ENCODE measurements around the gene TMEFF2.

The TMEFF2 gene

DNA sequence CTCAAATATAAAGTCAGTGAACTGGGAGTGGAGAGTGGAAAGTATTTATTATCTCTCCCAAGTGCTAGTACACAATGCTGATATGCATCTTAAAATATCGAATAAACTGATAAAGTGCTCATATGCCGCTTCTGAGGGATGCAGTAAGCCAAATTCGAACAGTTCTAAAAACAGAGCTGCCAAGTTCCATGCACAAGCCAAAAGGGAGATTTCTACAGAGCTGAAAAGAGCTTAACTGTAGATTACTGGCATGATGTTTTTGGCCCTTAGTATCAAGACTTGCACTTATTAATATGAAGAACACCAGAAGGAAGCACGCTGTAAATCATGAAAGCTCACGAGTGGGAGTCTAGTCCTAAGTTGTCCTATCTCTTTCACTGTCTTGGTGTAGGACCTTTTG is 7.9 kb downstream of the TMEFF2 start:
- H3K4me3 ChIP-seq (ENCODE audit: low read length, poor library complexity, severe bottlenecking): no peak overlapping the region
- no peaks in the 10 kb centered on the region for H3F3A ChIP-seq (ENCODE audit: low read depth)
- no peak overlapping the region for H2AFZ ChIP-seq (ENCODE audit: low read length)
- no peaks in the 10 kb centered on the region for H3K4me1 ChIP-seq (ENCODE audit: insufficient read depth, low read length, poor library complexity, severe bottlenecking)
- H3K79me2 ChIP-seq (ENCODE audit: insufficient read depth, low read length): no peaks in the 10 kb centered on the region
- no peak for TF ChIP-seq EZH2phosphoT487 (IDR thresholded peaks at IDR 0.05; ENCODE audit: borderline replicate concordance)
- TF ChIP-seq, protein P1, sequence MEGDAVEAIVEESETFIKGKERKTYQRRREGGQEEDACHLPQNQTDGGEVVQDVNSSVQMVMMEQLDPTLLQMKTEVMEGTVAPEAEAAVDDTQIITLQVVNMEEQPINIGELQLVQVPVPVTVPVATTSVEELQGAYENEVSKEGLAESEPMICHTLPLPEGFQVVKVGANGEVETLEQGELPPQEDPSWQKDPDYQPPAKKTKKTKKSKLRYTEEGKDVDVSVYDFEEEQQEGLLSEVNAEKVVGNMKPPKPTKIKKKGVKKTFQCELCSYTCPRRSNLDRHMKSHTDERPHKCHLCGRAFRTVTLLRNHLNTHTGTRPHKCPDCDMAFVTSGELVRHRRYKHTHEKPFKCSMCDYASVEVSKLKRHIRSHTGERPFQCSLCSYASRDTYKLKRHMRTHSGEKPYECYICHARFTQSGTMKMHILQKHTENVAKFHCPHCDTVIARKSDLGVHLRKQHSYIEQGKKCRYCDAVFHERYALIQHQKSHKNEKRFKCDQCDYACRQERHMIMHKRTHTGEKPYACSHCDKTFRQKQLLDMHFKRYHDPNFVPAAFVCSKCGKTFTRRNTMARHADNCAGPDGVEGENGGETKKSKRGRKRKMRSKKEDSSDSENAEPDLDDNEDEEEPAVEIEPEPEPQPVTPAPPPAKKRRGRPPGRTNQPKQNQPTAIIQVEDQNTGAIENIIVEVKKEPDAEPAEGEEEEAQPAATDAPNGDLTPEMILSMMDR (conservative IDR thresholded peaks at IDR 0.05; ENCODE audit: low read length): no peak
- H3K36me3 ChIP-seq (ENCODE audit: insufficient read depth, low read length): no peaks in the 10 kb centered on the region
- no peaks in the 10 kb centered on the region for H3K9me3 ChIP-seq (ENCODE audit: insufficient read depth, low read depth, low read length)
- H3K27me3 ChIP-seq (ENCODE audit: insufficient read depth, low read length, poor library complexity, severe bottlenecking): no peaks in the 10 kb centered on the region
- no peaks in the 10 kb centered on the region for H4K20me1 ChIP-seq (ENCODE audit: insufficient read depth, low read length, poor library complexity, severe bottlenecking)
- no peak overlapping the region for H3K9ac ChIP-seq (ENCODE audit: low read depth, low read length, poor library complexity, severe bottlenecking)
- H3K9me2 ChIP-seq (replicated peaks; ENCODE audit: low read depth, low read length): no peaks in the 10 kb centered on the region
- H3K4me2 ChIP-seq (ENCODE audit: low read depth, low read length, poor library complexity, severe bottlenecking): no peak overlapping the region

- Histone ChIP-seq H3K9me3 (ENCODE audit: insufficient read depth, low read depth, low read length) (no peaks in the 10 kb centered on the region), H3K36me3 (ENCODE audit: insufficient read depth, low read length) (no peaks in the 10 kb centered on the region), H3K79me2 (ENCODE audit: insufficient read depth, low read length) (no peaks in the 10 kb centered on the region), H3K27me3 (ENCODE audit: insufficient read depth, low read length, poor library complexity, severe bottlenecking) (no peaks in the 10 kb centered on the region), H3K4me2 (ENCODE audit: low read depth, low read length, poor library complexity, severe bottlenecking) (no peak overlapping the region), H3F3A (ENCODE audit: low read depth) (no peaks in the 10 kb centered on the region), H3K9ac (ENCODE audit: low read depth, low read length, poor library complexity, severe bottlenecking) (no peak overlapping the region), H4K20me1 (ENCODE audit: insufficient read depth, low read length, poor library complexity, severe bottlenecking) (no peaks in the 10 kb centered on the region), H3K4me1 (ENCODE audit: insufficient read depth, low read length, poor library complexity, severe bottlenecking) (no peaks in the 10 kb centered on the region), H2AFZ (ENCODE audit: low read length) (no peak overlapping the region), H3K9me2 (replicated peaks; ENCODE audit: low read depth, low read length) (no peaks in the 10 kb centered on the region), H3K4me3 (ENCODE audit: low read length, poor library complexity, severe bottlenecking) (no peak overlapping the region)
- TF ChIP-seq, protein P1 (conservative IDR thresholded peaks at IDR 0.05; ENCODE audit: low read length): no peak
- no peak for TF ChIP-seq EZH2phosphoT487 (IDR thresholded peaks at IDR 0.05; ENCODE audit: borderline replicate concordance)
Measured at GRCh38 chr2:192184349-192184748, 10.4 kb downstream of the TMEFF2 start.

GRCh38 chr2:192183296-192183695 is 11.4 kb downstream of the TMEFF2 start:
- Histone ChIP-seq H3K9ac (ENCODE audit: low read depth, low read length, poor library complexity, severe bottlenecking) (no peak overlapping the region), H3K9me3 (ENCODE audit: insufficient read depth, low read depth, low read length) (no peaks in the 10 kb centered on the region), H3K4me2 (ENCODE audit: low read depth, low read length, poor library complexity, severe bottlenecking) (no peak overlapping the region), H4K20me1 (ENCODE audit: insufficient read depth, low read length, poor library complexity, severe bottlenecking) (no peaks in the 10 kb centered on the region), H2AFZ (ENCODE audit: low read length) (no peak overlapping the region), H3K27me3 (ENCODE audit: insufficient read depth, low read length, poor library complexity, severe bottlenecking) (no peaks in the 10 kb centered on the region), H3F3A (ENCODE audit: low read depth) (no peaks in the 10 kb centered on the region), H3K4me3 (ENCODE audit: low read length, poor library complexity, severe bottlenecking) (no peak overlapping the region), H3K36me3 (ENCODE audit: insufficient read depth, low read length) (no peaks in the 10 kb centered on the region), H3K9me2 (replicated peaks; ENCODE audit: low read depth, low read length) (no peaks in the 10 kb centered on the region), H3K4me1 (ENCODE audit: insufficient read depth, low read length, poor library complexity, severe bottlenecking) (no peaks in the 10 kb centered on the region), H3K79me2 (ENCODE audit: insufficient read depth, low read length) (no peaks in the 10 kb centered on the region)
- no peak for TF ChIP-seq EZH2phosphoT487 (IDR thresholded peaks at IDR 0.05; ENCODE audit: borderline replicate concordance)
- TF ChIP-seq, protein P1 (conservative IDR thresholded peaks at IDR 0.05; ENCODE audit: low read length): no peak

Data from Loucy (cell line).